ENCODE measurements around the gene RIN1. TPM values are rescaled to one million over a fixed set of nuclear protein-coding genes. Genes with fewer than 3 reads are reported as not detected.
A peak's percentile ranks its signal among the peaks of the same experiment; 100 is the strongest.
"Not testable (repeated sequence)": the region's sequence is repeated elsewhere in the genome, so short reads cannot be mapped to it uniquely, and the experiment has no call there.

RIN1 gene
- total RNA-seq, 1 donor from 2014 or later = 2.2 TPM

DNA sequence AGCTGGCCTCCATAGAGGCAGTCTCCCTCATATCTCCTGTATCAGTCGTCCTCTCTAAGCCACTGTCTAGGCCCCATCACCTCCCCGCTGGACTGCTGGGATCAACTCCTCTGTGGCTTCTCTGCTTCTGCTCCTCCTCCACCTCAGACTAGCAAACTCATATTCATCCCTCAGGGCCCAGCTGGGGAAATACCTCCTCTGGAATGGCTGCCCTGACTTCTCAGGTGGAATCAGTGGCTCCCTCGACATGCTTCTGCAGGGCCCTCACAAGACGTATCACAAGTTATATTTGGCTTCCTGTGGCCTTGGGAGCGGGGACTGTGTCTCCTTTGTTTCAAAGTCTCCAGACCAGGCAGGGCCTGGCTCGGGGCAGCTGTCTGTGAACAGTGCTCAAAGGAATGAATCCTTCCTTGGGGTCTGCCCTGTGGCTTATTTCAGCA is 25.3 kb upstream of the RIN1 start:
- intact Hi-C loops (cut with DNase I) = no loop called here
- no peak for DNase-seq (ENCODE audit: low spot score)

DNA sequence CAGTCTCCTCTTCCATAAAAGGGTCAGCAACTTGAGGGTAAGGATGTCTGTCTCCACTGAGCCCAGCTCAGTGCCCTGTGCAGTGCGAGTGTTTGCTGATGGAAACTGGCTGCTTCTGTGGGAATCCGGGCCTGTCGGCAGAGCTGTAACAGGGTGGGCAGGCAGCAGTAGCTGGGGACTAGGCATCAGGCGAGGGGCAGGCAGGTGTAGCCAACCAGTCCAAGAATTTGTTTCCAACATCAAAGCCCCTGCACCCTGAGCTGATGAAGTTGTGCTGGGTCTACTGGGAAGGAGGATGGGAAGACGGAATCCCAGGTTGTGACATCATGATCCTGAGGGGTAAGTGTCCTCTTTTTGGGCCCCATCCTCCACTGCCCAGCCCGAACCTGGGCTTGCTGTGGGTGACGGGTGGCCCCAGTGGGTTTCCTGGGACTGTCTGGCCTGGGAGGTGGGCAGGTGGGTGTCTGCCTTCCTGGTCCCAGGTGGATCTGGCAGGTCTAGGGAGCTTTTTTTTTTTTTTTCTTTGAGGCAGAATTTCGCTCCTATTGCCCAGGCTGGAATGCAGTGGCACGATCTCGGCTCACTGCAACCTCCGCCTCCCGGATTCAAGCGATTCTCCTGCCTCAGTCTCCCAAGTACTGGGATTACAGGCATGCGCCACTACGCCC is 24.3 kb upstream of the RIN1 start:
- intact Hi-C loops (cut with DNase I) = no loop called here
- DNase-seq (ENCODE audit: low spot score) = no peak

DNA sequence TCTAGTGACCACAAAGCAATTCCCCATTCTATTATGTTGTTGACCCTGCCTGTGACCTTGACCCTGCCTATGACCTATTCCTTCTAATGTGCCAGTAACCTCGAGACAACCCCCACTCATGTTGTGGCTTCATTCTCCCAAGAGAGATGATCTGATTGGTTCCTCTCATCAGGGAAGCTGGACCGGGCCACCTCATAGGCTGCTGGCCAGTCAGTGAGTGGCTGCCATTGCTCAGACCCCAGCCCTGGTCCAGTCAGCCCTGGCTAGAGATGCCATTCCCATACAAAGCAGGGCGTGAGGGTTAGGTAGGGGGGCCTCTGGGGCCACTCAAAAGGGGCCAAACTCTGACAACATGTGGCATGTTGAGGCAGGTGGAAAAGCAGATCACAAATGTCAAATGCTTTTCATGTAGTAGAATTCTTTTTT is 23.4 kb upstream of the RIN1 start:
- intact Hi-C loops (cut with DNase I) = no loop called here
- DNase-seq (ENCODE audit: low spot score) = no peak

DNA sequence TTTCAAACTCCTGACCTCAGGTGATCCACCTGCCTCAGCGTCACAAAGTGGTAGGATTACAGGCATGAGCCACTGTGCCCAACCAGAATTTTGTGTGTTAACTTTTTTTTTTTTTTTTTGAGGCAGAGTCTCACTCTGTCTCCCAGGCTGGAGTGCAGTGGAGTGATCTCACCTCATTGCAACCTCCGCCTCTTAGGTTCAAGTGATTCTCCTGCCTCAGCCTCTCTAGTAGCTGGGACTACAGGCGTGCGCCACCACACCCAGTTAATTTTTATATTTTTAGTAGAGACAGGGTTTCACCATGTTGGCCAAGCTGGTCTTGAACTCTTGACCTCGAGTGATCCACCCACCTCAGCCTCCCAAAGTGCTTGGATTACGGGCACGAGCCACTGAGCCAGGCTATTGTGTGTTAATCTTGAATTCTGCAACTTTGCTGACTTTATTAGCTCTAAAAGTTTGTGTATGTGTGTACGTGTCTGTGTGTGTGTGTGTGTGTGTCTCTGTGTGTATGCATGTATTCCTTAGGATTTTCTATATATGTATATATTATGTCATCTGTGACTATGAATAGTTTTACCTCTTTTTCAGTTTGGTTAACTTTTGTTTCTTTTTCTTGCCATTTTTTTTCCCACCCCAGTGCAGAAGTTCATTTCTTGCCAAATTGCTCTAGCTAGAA is 14.5 kb upstream of the RIN1 start:
- intact Hi-C loops (cut with DNase I); DNase-seq (ENCODE audit: low spot score): not testable (repeated sequence)

DNA sequence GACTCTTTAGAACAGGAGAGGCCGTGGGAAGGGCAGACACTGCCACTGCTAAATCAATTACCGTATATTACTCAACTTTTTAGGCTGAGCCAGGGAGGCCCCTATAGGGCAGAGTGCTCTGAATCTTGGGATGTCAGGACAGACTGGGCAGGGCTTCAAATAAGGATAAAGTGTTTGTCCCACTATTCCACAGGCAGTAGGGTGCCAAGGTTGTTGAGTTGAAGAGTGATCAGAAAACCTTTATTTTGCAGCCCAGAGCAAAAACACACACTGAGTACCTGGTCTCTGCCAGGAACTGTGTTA is 12.8 kb upstream of the RIN1 start:
- no peak for DNase-seq (ENCODE audit: low spot score)
- intact Hi-C loops (cut with DNase I) = loop anchor here (2.0 to 5.0 kb wide), 2 partner anchors 20 to 38 kb away; no protein-coding TSS in a partner anchor

DNA sequence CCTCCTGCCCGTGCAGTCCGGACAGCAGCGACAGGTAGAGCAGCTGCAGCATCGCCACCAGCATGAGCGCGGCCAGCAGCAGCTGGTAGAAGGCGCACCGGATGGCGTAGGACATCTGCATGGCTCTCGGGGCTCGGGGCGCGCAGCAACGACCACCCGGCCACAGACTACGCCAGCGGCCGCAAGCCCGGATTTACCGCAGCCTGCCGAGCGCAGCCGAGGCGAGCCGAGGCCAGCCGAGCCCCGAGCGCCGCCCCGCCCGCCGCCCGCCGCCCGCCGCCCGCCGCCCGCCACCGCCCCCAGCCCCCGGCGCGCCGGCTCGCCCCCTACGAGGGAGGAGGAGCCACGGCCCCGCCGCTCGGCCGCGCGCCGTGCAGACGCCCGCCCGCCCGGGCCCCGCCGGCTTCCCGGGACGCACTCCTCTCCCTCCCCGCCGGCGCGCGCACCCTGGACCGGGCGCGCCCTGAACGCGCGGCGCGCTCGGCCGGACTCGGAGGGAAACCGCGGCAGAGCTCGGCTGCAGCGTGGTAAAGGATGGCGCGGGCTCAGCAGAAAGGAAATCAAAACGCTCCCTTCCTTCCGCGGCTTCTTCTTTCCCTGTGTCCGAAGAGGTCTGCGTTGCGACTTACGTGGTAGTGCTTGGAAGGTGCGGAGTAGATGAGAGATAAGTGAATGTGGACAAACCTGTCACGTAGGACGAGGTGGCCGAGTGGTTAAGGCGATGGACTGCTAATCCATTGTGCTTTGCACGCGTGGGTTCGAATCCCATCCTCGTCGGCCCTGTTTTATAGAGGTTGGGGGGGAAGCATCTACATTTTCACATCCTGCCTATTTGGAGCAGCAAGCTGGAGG is 11.4 kb upstream of the RIN1 start, which contains the start of gene B4GAT1:
TSS of gene B4GAT1 (minus strand) at position 205 of the 852 bp plus-strand sequence. CDS start at position 121, 84 bp downstream.
- DNase-seq (ENCODE audit: low spot score) = no peak
- intact Hi-C loops (cut with DNase I) = loop anchor here (2.0 to 5.0 kb wide), 2 partner anchors 21 to 40 kb away; no protein-coding TSS in a partner anchor

DNA sequence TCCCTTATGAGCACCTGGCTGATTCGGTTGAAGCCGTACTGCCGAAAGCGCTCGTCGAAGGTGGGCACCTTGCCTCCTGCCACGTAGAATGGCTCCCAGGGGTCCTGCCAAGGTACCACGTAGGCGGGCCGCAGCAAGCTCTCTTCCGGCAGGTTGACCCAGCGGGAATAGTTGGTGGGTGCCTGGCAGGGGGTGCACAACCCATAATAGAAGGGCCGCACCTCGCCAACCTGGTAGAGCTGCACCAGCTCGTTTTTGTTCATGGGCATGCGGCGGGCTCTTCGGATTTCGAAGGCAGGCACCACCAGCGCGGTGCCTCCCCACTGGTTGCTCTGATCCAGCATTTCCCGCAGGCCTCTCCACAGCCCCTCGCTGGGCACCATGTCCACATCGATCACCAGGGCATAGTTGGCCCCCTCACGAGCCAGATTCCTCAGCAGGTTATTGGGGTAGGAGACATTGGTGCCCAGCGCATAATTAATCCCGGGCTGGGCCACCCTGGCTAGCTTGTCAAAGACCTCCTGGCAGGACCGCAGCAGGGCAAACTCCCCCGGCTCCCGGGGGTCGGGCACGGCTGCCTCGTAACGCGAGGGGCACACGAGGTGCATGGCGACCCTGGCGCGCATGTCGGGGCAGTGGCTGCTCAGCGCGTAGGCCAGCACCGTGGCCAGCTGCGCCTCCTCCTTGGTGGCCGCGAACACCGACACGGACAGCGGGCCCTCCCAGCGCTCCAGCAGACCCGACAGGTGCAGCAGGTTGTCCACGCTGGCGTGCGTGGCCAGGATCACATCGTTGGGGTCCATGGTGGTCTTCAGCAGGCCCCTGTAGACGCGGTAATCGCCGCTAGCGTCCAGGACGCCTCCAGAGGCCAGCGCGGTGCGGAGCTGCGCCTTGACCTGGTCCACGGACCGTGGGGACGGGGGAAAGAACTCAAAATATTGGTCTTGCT is 10.5 kb upstream of the RIN1 start:
- intact Hi-C loops (cut with DNase I) = loop anchor here (5.0 kb wide), 1 partner anchor 41 kb away; no protein-coding TSS in a partner anchor
- DNase-seq (ENCODE audit: low spot score) = no peak

DNA sequence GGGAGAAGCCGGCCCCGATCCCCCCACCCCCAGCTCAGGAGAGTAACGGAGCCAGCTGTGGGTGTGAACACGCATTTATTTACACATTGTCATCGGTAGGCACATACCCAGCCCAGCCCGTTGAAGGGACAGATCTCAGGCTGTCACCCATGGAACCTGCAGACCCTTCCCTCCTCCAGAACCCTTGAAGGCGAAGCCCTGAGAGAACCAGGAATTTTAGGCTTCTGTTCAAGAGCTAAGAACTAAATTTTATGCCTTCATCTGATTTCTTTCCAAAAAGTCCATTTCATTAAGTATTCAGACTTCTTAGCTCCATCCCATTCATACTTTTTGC is 9.0 kb upstream of the RIN1 start:
- intact Hi-C loops (cut with DNase I) = loop anchor here (5.0 kb wide), 1 partner anchor 42 kb away; no protein-coding TSS in a partner anchor
- DNase-seq (ENCODE audit: low spot score) = no peak

DNA sequence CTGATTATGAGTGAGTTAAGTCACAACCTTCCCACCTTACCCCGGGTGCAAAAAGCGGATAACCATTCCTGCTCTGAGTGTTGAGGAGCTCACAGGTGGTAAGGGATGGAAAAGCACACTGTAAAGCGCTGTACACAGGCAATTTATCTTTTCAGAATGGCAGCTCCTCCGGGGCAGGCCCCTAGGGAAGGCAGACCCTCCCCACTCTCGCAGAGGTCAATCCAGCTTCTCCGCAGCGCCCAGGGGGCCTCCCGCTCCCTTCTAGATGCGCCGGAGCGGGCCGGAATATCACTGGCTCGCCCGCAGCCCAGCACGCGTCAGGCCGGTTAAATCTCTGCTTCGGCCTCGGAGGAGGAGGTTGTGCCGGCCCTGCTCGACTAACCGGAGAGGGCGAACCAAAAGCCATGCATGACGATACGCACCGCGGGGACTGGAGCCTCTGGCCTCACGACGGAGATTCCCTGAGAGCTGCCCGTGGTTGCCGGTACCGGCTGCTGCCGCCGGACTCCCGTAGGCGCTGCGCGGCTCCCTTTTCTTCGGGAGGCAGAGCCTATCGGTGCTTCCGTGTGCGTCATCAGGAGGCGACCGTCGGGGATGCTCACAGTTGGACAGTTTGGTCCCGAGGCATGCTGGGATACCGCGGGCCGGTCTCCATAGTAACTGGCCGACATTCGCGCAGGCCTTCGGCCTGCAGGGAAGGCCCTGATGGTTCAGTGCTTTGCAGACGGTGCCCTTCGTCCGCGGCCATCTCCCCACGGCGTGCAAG is 8.5 kb upstream of the RIN1 start, which contains the start of gene BRMS1:
TSS of gene BRMS1 (minus strand) at position 555 of the 766 bp plus-strand sequence. CDS start 2,870 bp downstream, outside the sequence.
- intact Hi-C loops (cut with DNase I) = loop anchor here (5.0 kb wide), 1 partner anchor 43 kb away; no protein-coding TSS in a partner anchor
- DNase-seq (ENCODE audit: low spot score) = peak; percentile 100

DNA sequence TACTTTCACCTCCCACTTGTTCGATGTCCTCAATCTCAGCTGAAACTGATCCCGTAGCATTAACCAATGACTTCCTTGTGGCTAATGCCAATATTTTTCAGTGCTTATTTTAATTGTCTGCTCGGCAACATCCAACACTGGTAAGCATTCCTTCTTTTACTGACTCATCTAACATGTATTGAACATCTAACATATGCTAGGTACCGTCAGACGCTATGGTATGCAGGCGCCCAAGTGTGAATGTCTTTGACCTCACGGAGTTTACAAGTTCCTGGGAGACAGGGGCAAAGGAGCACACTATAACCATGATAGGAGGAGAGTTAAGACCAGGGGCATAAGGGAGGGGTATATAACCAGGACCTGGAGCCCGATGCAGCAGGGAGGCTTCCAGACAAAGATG is 6.9 kb upstream of the RIN1 start:
- intact Hi-C loops (cut with DNase I) = no loop called here
- DNase-seq (ENCODE audit: low spot score) = no peak

DNA sequence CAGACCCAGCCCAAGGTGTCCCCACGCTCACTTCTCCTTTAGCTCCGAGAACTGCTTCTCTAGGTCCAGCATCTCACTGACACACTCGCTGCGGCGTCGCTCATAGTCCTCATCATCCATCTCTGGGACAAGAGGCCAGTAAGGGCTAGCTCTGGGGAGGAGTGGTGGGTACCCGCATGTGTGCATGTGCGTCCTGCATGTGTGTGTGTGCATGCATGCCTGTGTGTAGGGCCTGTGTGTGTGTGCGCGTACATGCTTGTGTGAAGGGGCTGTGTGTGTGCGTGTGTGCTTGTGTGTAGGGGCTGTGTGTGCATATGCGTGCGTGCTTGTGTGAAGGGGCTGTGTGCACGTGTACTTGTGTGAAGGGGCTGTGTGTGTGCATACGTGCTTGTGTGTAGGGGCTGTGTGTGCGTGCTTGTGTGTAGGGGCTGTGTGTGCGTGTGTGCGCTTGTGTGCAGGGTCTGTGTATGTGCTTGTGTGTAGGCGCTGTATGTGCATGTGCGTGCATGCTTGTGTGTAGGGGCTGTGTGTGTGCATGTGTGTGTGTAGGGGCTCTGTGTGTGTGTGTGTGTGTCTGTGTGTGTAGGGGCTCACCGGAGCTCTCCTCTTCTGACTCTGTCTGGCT is 5.4 kb upstream of the RIN1 start:
- DNase-seq (ENCODE audit: low spot score) = no peak
- intact Hi-C loops (cut with DNase I) = no loop called here

DNA sequence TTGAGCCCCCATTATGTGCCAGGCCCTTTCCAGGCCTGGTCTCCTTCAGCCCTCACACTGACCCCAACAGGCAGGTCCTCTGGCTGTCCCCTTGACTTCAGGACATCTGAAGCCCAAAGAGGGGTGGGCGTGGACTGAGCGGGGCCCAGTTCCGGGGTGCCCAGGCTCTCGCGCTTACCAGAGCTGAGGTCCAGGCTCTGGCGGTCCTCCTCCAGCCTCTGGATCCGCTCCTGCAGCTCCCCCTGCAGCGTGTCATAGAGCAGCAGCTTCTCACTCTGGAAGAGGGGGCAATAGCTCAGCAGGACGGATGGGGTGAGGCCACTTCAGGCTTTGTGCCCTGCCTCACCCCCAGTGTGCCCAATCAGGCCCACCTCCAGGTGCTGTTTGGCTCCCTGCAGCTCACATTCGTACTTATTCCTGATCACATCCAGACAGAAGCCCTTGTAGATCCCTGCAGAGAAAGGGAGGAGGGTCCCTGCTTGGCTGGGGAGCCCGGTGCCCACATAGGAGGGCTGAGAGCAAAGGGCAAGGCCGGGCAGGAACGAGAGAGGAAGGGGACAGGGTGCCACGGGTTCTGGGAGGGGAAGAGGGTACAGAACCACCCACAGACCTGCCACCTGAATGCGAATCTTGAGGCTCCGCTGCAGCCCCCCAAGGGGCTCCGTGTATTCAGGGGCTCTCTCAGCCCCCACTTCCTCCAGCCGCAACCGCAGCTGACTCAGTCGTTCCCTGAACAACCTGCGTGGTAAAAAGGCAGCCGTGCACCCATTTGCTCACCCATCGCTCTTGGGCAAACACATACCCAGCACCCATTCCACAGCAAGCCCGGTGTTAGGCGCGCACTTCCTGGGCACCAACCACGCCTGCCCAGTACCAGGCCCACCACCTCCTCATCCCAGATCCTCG is 4.6 kb upstream of the RIN1 start:
- DNase-seq (ENCODE audit: low spot score) = no peak
- intact Hi-C loops (cut with DNase I) = no loop called here

DNA sequence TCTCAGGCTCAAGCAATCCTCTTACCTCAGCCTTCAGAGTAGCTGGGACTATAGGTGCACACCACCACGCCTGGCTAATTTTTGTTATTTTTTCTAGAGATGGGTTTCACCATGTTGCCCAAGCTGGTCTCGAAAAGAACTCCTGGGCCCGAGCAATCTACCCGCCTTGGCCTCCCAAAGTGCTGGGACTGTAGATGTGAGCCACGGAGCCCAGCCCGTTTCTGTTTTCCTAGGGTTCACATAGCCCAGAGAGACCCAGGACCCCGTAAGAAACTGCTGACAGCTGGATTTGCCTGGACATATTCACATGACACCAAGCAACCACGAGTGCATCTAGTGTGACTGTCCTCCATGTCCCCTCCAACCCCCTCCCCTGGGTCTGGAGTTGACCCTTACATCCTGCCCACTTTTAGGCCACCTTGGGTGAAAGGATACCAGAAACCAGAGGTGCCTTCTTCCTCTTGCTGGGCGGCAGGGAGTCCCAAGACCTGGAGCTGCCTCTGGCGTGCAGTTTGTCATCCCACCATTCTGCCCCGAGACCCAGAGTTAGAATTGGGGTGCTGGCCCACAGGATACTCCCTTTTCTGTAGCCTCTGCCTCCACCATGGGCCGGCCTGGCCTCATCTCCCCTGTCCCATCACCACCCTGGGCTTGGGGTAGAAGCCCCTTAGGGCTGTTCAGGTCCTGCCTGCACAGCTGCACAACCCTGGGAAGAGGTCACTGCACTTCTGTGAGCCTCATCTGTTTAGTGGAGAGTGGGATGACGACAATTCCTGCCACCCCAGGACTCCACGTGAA is 3.7 kb upstream of the RIN1 start:
- no peak for DNase-seq (ENCODE audit: low spot score)
- intact Hi-C loops (cut with DNase I) = no loop called here

DNA sequence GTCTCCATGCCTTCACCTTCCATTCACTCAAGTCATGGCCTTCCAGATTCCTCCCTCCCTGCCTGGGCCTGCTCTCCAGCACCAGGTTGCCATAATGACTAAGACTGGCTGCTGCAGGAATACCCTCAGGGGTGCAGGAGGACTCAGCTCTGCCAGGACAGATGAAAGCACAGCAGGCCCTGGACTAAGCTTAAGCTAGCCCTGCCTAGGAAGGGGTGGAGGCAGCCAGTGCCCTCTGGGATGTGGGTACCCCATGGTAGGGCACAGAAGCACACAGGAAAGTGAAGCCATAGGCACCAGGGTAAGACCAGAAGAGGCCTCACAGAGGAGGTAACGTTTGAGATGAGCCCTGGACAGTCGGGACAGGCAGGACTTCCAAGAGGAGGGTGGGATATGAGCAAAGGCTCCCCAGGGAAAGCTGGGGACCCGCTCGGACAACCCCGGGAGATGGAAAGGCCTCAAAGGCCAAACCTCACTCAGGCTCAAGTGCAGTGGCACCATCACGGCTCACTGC is 3.0 kb upstream of the RIN1 start:
- intact Hi-C loops (cut with DNase I) = no loop called here
- no peak for DNase-seq (ENCODE audit: low spot score)

DNA sequence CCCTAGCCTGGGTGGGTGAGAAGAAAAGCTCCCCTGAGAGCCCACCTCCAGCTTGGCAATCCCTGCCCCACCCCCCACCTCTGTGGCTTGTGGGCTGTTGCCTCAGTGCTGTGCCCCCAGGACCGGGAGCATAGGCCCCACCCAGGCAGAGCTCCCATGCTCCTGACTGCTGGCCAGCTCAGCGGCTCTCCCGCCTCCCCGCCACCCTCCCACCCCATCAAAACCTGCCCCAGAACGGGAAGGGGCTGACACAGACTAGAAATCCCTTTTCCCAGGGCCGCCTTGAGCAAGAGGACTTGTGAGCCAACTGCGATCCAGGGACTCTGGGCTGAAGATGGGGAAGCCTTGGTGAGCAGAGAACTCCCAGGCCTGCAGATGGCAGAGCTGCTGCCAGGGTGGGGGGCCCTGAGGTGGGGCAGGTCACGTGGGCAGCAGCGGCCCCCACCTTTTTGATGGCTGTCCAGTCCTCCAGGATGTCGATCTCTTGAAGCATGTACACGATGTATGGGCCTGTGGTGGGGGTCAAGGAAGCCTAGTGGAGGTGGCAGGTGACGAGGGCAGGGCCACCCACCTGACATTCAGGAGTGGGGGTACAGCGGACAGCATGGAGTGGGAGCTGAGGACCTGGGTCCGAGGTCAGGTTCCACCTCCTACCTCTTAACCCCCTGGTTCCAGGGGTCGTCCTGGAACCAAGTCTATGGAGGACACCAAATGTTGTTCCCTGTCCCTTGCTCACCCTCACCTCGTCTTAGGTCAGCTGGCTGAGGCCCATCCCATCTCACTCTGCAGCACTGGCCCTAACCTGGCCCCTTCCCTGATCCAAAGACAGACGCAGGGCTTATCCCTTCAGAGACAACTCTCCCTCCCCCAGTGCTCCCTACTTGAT is 2.3 kb upstream of the RIN1 start:
- no peak for DNase-seq (ENCODE audit: low spot score)
- intact Hi-C loops (cut with DNase I) = no loop called here

All from cardiac septum (tissue), 1 donor.